Stomach (tissue), 9 donors: ENCODE data around the gene RS1. TPM values are rescaled to one million over a fixed set of nuclear protein-coding genes. Genes with fewer than 3 reads are reported as not detected.

Source experiments
- DNase-seq, 2 donors: peaks; one replicate each; pipeline versions ENCODE4 v3.0.0 to v3.0.0-alpha.2; 2013 to 2019
- H3K27ac ChIP-seq, 5 donors: fragments of 200-600 bp in 4 of 5; sonication (generic) in 4 of 5; one replicate each; pipeline ENCODE4 v1.5.1; 2013 to 2019; ENCODE audit warnings: mild to moderate bottlenecking in 1 of 5, moderate library complexity in 1 of 5
- H3K27me3 ChIP-seq, 3 donors: fragments of 200-600 bp; sonication (generic); one replicate each; pipeline ENCODE4 v1.5.1; 2017 to 2019; ENCODE audit warnings: mixed run types in 1 of 3
- H3K36me3 ChIP-seq, 4 donors: fragments of 200-600 bp; sonication (generic); 1 replicate in 3 of 4; 2 replicates in 1 of 4; pipeline ENCODE4 v1.5.1; 2016 to 2019
- H3K4me1 ChIP-seq, 4 donors: fragments of 200-600 bp; sonication (generic); one replicate each; pipeline ENCODE4 v1.5.1; 2016 to 2019
- H3K4me3 ChIP-seq, 4 donors: fragments of 200-600 bp; sonication (generic) in 3 of 4; one replicate each; pipeline ENCODE4 v1.5.1; 2016 to 2019; ENCODE audit warnings: mild to moderate bottlenecking in 1 of 4
- H3K9me3 ChIP-seq, 4 donors: fragments of 200-600 bp; sonication (generic); one replicate each; pipeline ENCODE4 v1.5.1; 2016 to 2019
- EP300 ChIP-seq: sonication (generic); formaldehyde crosslinking; IDR thresholded peaks from one replicate; pipeline ENCODE4 v1.6.1; 2017; ENCODE audit warnings: antibody characterized with exemption
- POLR2A ChIP-seq, 4 donors: fragments of 450-650 bp; IDR thresholded peaks; one replicate each; pipeline ENCODE4 v1.6.1; 2016; ENCODE audit warnings: antibody characterized with exemption in 4 of 4, control low read depth in 2 of 4, mild to moderate bottlenecking in 1 of 4, moderate library complexity in 1 of 4
- POLR2AphosphoS5 ChIP-seq, 3 donors: sonication (generic); formaldehyde crosslinking; IDR thresholded peaks; one replicate each; pipeline ENCODE4 v1.6.1; 2016; ENCODE audit warnings: antibody characterized with exemption in 3 of 3
- WGBS, 5 donors: extraction: QIAGEN DNeasy Blood & Tissue Kit in 3 of 5; methylation state at CpG; one replicate each; pipeline versions ENCODE4 v1.1.5 to v1.1.7; 2013 to 2018; 5-methylcytosine and 5-hydroxymethylcytosine counted together
- intact Hi-C: fragments of 100-400 bp; cut with DNase I; formaldehyde crosslinking; loops from one replicate; pipeline ENCODE4 v1.15.1; 2023; ENCODE audit warnings: low total_unique reads
- polyA plus RNA-seq, 3 donors: library from polyadenylated mRNA; stranded (reverse); fragments of 200-250 nt; gene quantifications; one replicate each; pipeline ENCODE4 v1.2.3, GENCODE V29; 2013
- total RNA-seq, 5 donors: library from RNA; depleted of rRNA; stranded (reverse); fragments of >200 nt; gene quantifications; one replicate each; pipeline versions ENCODE4 v1.1.0 to v1.2.3, GENCODE V29; 2014 to 2016
- TF ChIP-seq, protein P1 (sequence below), 7 experiments: fragments of 450-650 bp in 4 of 7; fragments of 200-600 bp in 3 of 7; sonication (generic) in 3 of 7; IDR thresholded peaks; one replicate each; pipeline ENCODE4 v1.5.1; 2016 to 2019; ENCODE audit warnings: antibody characterized with exemption in 7 of 7, control low read depth in 2 of 7, mild to moderate bottlenecking in 1 of 7
- donor health status: healthy with polysubstance abuse.
- donor health status: Bipolar disorder and iron deficiency.
- donor health status: healthy.

The RS1 gene
- total and polyA plus RNA-seq, 8 donors, result not detected

DNA sequence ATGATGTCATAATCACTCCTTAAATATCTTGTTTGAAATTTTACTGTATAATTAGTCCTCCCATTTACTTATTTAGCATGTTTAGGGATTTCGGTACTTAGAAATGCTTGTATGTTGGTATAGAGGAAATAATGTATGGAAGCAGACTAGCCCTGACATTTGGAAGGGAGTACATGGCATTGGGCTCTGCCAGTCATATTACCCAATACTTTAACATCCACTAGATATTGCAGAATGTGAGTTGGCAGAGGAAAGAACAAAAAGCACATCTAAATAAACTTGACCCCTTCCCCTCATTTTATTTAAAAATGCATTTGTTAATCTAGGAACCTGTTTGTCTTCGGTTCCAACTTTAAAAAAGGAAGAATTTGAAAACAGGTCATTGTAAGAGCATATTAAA, 77.8 kb downstream of the RS1 start:
- no peaks in the 10 kb centered on the region for H3K27me3 ChIP-seq
- no peaks in the 10 kb centered on the region for H3K4me1 ChIP-seq
- no peak overlapping the region for H3K4me3 ChIP-seq
- no peak overlapping the region for H3K27ac ChIP-seq
- no peak for TF ChIP-seq POLR2A (IDR thresholded peaks at IDR 0.05)
- TF ChIP-seq, protein P1, sequence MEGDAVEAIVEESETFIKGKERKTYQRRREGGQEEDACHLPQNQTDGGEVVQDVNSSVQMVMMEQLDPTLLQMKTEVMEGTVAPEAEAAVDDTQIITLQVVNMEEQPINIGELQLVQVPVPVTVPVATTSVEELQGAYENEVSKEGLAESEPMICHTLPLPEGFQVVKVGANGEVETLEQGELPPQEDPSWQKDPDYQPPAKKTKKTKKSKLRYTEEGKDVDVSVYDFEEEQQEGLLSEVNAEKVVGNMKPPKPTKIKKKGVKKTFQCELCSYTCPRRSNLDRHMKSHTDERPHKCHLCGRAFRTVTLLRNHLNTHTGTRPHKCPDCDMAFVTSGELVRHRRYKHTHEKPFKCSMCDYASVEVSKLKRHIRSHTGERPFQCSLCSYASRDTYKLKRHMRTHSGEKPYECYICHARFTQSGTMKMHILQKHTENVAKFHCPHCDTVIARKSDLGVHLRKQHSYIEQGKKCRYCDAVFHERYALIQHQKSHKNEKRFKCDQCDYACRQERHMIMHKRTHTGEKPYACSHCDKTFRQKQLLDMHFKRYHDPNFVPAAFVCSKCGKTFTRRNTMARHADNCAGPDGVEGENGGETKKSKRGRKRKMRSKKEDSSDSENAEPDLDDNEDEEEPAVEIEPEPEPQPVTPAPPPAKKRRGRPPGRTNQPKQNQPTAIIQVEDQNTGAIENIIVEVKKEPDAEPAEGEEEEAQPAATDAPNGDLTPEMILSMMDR (IDR thresholded peaks at IDR 0.05), result no peak
- TF ChIP-seq POLR2AphosphoS5 (IDR thresholded peaks at IDR 0.05), result no peak
- TF ChIP-seq EP300, result no peak
- no peak for DNase-seq
- 84 to 100% (median 90%) methylated on average over 2 of the region's 2 CpGs for WGBS, 5 donors
- no peaks in the 10 kb centered on the region for H3K9me3 ChIP-seq
- peaks cover 0 to 7% (median 0%) of the 10 kb centered on the region in 4 donors for H3K36me3 ChIP-seq
- intact Hi-C loops, result no loop called here

- Histone ChIP-seq H3K4me1 (no peaks in the 10 kb centered on the region), H3K9me3 (no peaks in the 10 kb centered on the region), H3K27ac (no peak overlapping the region), H3K4me3 (no peak overlapping the region), H3K36me3 (peaks cover 0 to 6% (median 1%) of the 10 kb centered on the region in 4 donors), H3K27me3 (no peaks in the 10 kb centered on the region)
- intact Hi-C loops, result no loop called here
- TF ChIP-seq, protein P1 (IDR thresholded peaks at IDR 0.05), result no peak
- no peak for TF ChIP-seq POLR2AphosphoS5 (IDR thresholded peaks at IDR 0.05)
- TF ChIP-seq EP300, result no peak
- TF ChIP-seq POLR2A (IDR thresholded peaks at IDR 0.05), result no peak
- DNase-seq, result no peak
- WGBS, 5 donors, result 54 to 77% (median 67%) methylated on average over 2 of the region's 2 CpGs
Measured at GRCh38 chrX:18591834-18592233, 80.1 kb downstream of the RS1 start.

Other genes with a start within 250 kb of the RS1 start
- 10 to 100 TPM in 1 of 5 donors, 1 to 10 TPM in 3, under 1 TPM in 1; under 0.01 to 21.4 (median 7.7) TPM for gene CDKL5, start 246.5 kb downstream of the RS1 start, total RNA-seq
- 1 to 10 TPM in 1 of 3 donors, under 1 TPM in 2; 0.61 to 1.2 (median 0.65) TPM for gene CDKL5, start 246.5 kb downstream of the RS1 start, polyA plus RNA-seq
- 1 to 10 TPM in 1 of 5 donors, not detected in 4; 1.3 TPM for gene PPEF1, start 35.5 kb upstream of the RS1 start, total RNA-seq
- under 1 TPM; 0.08 to 0.31 (median 0.12) TPM for gene PPEF1, start 35.5 kb upstream of the RS1 start, polyA plus RNA-seq